ENCODE results near the gene BTBD9. TPM values are rescaled to one million over a fixed set of nuclear protein-coding genes. Genes with fewer than 3 reads are reported as not detected.

Gene BTBD9
- total and polyA plus RNA-seq, 2 experiments from 2014 or later = 10.0 to 13.7 TPM

DNA sequence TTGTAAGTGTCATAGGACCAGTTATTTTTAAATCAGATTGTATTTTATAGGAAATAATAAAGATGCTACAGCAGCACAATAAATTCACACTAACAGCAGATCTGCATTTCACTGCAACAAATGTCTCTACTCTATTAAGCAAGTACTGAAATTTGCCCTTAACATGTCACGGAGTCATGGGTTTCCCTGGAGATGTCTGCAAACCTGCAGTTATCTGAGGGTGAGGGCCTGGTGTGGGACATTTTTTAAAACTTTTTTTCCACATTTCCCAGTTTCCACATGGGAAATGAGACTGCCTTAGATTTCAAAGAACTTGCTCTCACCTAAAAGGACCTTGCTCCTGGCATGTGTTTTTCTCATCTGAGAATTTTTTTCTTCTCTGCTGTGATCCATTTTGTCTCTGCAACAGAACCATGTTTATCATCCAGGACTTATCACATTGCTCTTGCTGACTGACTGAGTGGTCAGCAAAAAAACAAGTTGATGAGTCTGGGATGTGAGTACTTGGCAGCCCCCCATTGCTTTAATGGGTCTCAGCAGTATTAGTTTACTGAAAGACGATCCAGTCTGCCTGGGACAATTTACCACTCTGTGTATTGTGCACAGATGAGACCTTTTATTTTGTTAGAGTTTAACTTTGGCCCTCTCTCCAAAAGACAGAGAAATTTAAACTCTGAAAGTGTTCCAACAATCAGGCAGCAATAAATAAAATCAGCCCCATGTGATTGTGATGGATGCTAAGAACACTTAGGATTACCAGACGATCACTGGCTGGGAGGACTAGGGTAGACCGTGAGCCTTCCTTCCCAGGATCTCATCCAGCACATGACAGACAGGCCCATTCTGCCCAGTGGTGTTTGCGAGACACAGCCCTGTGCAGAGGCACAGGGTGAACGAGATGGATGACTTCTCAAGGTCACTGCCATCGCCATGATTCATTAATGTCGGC, 268.8 kb downstream of the BTBD9 start:
- Histone ChIP-seq H4K20me1 (ENCODE audit: insufficient read depth) (no peaks in the 10 kb centered on the region), H3K4me1 (ENCODE audit: insufficient read depth) (no peaks in the 10 kb centered on the region), H3F3A (ENCODE audit: insufficient read depth) (no peaks in the 10 kb centered on the region), H3K27ac (no peak overlapping the region), H3K4me2 (ENCODE audit: unreplicated experiment) (no peak overlapping the region), H3K9me2 (ENCODE audit: insufficient read depth) (no peaks in the 10 kb centered on the region), H3K4me3 (no peak overlapping the region), H3K79me2 (ENCODE audit: insufficient read depth) (no peaks in the 10 kb centered on the region), H3K27me3 (replicated peaks; ENCODE audit: insufficient read depth) (no peaks in the 10 kb centered on the region), H3K9me3 (ENCODE audit: low read depth) (no peaks in the 10 kb centered on the region), H2AFZ (no peak overlapping the region), H3K9ac (no peak overlapping the region), H3K36me3 (ENCODE audit: low read depth) (no peaks in the 10 kb centered on the region)
- 32 to 35% methylated on average over 8 of the region's 8 CpGs for WGBS, 2 experiments (ENCODE audit: low coverage in 1 of 2, low lambda C conversion rate in 2 of 2, missing lambda C conversion rate in 2 of 2)
- in situ Hi-C loops (cut with MboI) = no loop called here
- DNase-seq = peak; percentile 9
- TF ChIP-seq EZH2phosphoT487 (IDR thresholded peaks at IDR 0.05; ENCODE audit: insufficient read depth, low read depth) = no peak
- no peak for TF ChIP-seq EZH2 (IDR thresholded peaks at IDR 0.05; ENCODE audit: insufficient read depth, poor library complexity, severe bottlenecking)

DNA sequence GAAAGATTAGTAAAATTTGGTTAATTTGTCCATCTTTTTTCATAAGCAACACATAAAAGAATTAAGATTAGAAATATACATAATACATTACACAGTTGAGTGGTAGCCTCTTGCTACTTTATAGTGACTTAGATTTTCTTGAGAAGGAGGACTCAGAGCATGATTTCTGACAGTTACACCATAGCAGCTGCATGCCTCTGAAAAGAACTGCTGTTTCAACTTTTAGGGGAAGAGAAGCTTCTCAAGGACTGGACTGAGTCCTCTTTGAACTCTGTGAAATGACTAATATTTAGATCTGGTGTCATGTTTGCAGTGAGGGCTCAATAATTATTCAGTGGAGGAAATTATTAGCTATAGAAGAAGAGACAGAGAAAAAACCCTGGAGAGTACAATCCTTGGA, 272.5 kb downstream of the BTBD9 start:
- Histone ChIP-seq H3K9ac (no peak overlapping the region), H3K79me2 (ENCODE audit: insufficient read depth) (no peaks in the 10 kb centered on the region), H3K9me3 (ENCODE audit: low read depth) (no peaks in the 10 kb centered on the region), H3K4me2 (ENCODE audit: unreplicated experiment) (no peak overlapping the region), H3K9me2 (ENCODE audit: insufficient read depth) (no peaks in the 10 kb centered on the region), H4K20me1 (ENCODE audit: insufficient read depth) (no peaks in the 10 kb centered on the region), H3K27ac (no peak overlapping the region), H3K4me1 (ENCODE audit: insufficient read depth) (no peaks in the 10 kb centered on the region), H3K36me3 (ENCODE audit: low read depth) (no peaks in the 10 kb centered on the region), H3F3A (ENCODE audit: insufficient read depth) (no peaks in the 10 kb centered on the region), H3K4me3 (no peak overlapping the region), H2AFZ (no peak overlapping the region), H3K27me3 (replicated peaks; ENCODE audit: insufficient read depth) (no peaks in the 10 kb centered on the region)
- TF ChIP-seq EZH2phosphoT487 (IDR thresholded peaks at IDR 0.05; ENCODE audit: insufficient read depth, low read depth) (no peak), EZH2 (IDR thresholded peaks at IDR 0.05; ENCODE audit: insufficient read depth, poor library complexity, severe bottlenecking) (no peak)
- in situ Hi-C loops (cut with MboI) = no loop called here
- DNase-seq = no peak

DNA sequence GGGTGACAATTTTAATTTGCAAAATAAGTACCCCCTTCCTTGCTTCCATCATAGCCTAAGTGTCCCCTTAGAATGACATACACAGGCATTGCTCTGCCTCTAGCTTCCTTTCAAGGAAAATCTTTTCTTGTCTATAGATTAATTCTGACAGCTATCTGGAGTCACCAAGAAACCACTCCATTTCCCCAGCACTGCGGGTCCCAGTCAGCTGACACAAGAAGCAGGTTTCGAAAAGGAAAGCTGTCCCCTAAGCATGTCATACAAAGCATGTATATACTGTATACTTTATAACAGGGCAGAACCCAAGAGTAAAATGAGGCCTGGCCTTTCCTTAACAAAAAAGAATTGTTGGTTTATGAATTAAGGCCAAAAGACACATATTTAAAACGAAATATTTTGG, 273.5 kb downstream of the BTBD9 start:
- Histone ChIP-seq H3K27ac (no peak overlapping the region), H3K4me3 (no peak overlapping the region)

DNA sequence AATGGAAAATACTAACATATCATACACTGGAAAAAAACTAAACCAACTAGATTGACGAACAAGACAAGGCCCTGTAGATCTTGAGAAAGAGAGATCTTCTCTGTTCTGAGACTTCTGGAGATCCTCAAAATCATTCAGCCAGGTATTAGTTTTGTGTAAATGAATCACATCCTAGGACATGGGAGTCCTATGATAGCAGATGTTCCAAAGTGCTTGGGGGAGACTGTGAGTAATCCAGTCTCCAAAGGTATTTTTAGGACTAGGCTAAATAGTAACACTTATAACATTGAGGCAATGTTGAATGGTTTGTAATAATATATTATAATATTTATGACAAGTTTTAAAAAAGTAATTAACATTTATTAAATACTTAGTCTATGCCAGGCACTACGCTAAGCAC, 275.0 kb downstream of the BTBD9 start:
- TF ChIP-seq EZH2phosphoT487 (IDR thresholded peaks at IDR 0.05; ENCODE audit: insufficient read depth, low read depth) = no peak
- TF ChIP-seq EZH2 (IDR thresholded peaks at IDR 0.05; ENCODE audit: insufficient read depth, poor library complexity, severe bottlenecking) = no peak
- Histone ChIP-seq H3K4me3 (no peak overlapping the region), H3K9me3 (ENCODE audit: low read depth) (no peaks in the 10 kb centered on the region), H4K20me1 (ENCODE audit: insufficient read depth) (no peaks in the 10 kb centered on the region), H3K4me1 (ENCODE audit: insufficient read depth) (no peaks in the 10 kb centered on the region), H2AFZ (no peak overlapping the region), H3K27ac (no peak overlapping the region), H3K27me3 (replicated peaks; ENCODE audit: insufficient read depth) (no peaks in the 10 kb centered on the region), H3K9ac (no peak overlapping the region), H3F3A (ENCODE audit: insufficient read depth) (no peaks in the 10 kb centered on the region), H3K36me3 (ENCODE audit: low read depth) (no peaks in the 10 kb centered on the region), H3K9me2 (ENCODE audit: insufficient read depth) (no peaks in the 10 kb centered on the region), H3K4me2 (ENCODE audit: unreplicated experiment) (no peak overlapping the region), H3K79me2 (ENCODE audit: insufficient read depth) (no peaks in the 10 kb centered on the region)
- in situ Hi-C loops (cut with MboI) = no loop called here
- WGBS, 2 experiments (ENCODE audit: low coverage in 1 of 2, low lambda C conversion rate in 2 of 2, missing lambda C conversion rate in 2 of 2) = 96% methylated on average over 2 of the region's 2 CpGs
- DNase-seq = no peak

More for the DNA sequence above, 273.5 kb downstream of the BTBD9 start:
- 87 to 92% methylated on average over 3 of the region's 3 CpGs for WGBS, 2 experiments (ENCODE audit: low coverage in 1 of 2, low lambda C conversion rate in 2 of 2, missing lambda C conversion rate in 2 of 2)
- Histone ChIP-seq H3F3A (ENCODE audit: insufficient read depth) (no peaks in the 10 kb centered on the region), H3K36me3 (ENCODE audit: low read depth) (no peaks in the 10 kb centered on the region), H4K20me1 (ENCODE audit: insufficient read depth) (no peaks in the 10 kb centered on the region), H3K9ac (no peak overlapping the region), H3K4me1 (ENCODE audit: insufficient read depth) (no peaks in the 10 kb centered on the region), H3K9me2 (ENCODE audit: insufficient read depth) (no peaks in the 10 kb centered on the region), H3K27me3 (replicated peaks; ENCODE audit: insufficient read depth) (no peaks in the 10 kb centered on the region), H3K9me3 (ENCODE audit: low read depth) (no peaks in the 10 kb centered on the region), H2AFZ (no peak overlapping the region), H3K4me2 (ENCODE audit: unreplicated experiment) (no peak overlapping the region), H3K79me2 (ENCODE audit: insufficient read depth) (no peaks in the 10 kb centered on the region)
- DNase-seq = no peak
- TF ChIP-seq EZH2phosphoT487 (IDR thresholded peaks at IDR 0.05; ENCODE audit: insufficient read depth, low read depth) (no peak), EZH2 (IDR thresholded peaks at IDR 0.05; ENCODE audit: insufficient read depth, poor library complexity, severe bottlenecking) (no peak)
- in situ Hi-C loops (cut with MboI) = no loop called here

Measured in GM23248 (cell line).